DLD1 (cell line): ENCODE measurements around the gene DNAL4.

Source experiments
- in situ Hi-C: cut with HindIII; loops from 2 replicates; pipeline ENCODE4 v1.10.0; 2017; ENCODE audit warnings: low sequenced_read_pairs

Gene DNAL4

DNA sequence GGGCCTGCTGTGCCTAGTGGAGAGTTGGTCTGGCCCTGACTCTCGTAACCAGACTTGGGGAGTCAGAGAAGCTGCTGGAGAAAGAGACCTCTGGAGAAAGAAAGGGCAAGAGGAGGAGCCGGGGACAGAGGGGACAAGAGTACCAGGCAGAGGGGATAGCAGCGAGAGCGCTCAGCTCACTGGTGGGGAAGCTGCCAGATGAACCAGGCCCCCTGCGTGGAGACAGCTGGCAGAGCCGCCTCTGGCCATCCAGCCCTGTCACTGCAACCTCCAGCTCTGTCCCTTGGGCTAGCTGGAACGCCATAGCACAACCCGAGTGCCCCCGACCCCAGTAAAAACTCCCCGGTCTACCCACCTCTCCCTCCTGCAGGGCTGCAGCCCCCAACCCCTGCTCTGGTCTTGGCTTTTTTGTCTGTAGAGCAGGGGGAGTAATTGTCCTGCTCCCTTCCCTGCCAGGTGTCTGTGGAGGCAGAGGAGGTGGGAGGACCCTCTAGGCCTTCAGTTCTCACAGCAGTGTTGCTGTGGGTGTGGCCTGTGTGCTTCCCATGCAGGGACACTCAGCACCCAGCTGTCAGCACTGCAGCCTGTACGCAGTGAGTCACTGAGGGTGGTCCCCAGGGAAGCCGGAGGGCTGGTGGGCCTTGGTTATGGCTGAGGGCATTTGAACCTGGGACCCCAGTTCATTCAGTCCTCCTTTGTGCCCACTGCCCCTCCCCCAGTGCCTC, 33.3 kb downstream of the DNAL4 start:
- in situ Hi-C loops: no loop called here

DNA sequence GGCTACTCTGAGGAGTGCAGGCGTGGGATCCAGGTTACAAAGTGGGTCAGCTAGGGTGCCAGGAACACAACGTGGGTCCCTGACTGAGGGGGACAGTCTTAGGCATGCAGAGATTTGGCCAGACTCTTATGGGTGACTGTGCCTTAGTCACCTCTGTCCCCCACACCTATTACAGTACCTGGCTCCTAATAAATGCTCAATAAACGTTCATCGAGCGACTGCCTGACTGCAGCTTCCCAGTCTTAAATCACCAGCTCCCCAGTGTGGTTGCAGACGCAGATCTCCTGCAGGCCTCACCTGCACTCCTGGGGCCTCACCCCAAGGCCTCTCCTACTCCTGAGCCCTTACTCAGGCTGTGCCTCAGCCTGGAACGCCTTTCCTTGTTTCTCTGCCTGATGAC, 34.9 kb downstream of the DNAL4 start:
- in situ Hi-C loops: no loop called here

DNA sequence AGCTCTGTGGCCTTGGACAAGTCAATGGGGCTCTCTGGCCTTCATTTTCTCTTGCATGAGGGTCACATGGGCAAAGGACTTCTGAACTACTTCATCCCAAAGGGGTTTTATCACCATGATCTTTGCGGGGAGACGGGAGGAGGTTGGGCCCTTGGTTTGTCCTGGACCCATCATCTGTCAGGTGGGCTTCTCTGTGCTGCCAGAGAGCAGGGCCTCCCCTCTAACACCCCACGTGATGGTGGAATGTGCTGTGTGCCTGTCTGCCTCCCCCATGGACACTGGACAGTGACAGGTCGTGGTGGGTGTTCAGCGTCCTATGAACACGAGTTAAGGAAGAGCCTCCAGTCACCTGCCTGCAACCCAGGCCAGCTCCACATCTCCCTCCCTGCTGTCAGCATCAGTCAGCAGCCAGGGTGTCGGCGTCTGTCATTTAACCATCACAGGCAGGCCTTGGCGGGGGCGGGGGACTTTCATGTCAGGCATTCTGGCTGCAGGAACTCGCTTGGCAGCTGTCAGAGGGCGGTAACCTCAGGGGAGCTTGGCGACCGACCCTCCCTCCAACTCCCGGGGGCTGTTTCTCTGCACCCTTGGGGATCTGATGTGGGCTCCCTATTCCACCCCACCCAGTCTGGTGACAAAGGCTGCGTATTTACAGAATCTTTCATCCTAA, 35.5 kb downstream of the DNAL4 start:
- in situ Hi-C loops: no loop called here

DNA sequence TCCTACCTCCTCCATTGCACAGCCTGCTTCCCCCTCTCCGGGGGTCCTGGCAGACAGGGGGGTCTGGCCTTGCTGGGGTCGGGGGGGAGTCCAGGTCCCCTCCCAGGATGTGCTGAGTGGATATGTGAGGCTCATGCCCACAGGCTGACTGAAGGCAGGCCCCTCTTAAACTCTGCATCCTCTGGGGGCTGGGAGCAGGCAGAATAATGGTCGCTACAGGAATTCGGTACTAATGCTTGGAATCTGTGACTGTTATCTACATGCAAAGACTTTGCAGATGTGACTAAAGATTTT, 36.5 kb downstream of the DNAL4 start:
- in situ Hi-C loops: no loop called here

DNA sequence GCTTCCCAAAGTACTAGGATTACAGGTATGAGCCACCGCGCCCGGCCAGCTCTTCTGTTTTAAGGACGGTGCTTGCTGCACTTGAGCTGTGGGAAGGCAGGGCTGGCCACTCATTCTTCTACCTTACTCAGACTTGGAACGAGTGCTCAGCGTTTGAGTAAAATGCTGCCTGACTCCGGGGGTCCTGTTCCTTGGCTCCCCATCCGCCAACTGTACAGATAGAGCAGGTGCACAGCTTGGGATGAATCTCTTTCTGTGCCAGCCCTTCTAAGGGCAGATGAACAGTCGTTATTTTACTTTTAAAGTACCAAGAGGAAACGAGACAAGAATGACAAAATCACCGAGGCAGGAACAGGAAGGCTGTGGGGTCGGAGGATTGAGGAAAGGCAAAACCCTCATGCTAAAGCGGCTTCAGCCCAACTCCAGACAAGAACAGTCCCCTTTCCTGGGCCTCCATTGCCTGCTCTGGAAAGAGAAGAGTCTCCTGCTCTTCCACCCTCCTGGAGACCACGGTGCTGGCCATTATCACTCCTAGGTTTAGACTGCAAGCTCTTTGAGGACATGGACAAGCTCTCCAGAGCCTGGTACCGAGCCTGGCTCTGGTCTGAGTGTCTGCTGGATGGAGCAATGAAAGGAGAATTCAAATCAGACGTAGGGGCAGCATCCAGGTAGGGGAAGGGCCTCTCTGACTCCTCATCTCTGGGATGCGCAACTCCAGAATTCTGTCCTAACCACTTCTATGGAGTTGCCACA, 37.1 kb downstream of the DNAL4 start:
- in situ Hi-C loops: no loop called here

DNA sequence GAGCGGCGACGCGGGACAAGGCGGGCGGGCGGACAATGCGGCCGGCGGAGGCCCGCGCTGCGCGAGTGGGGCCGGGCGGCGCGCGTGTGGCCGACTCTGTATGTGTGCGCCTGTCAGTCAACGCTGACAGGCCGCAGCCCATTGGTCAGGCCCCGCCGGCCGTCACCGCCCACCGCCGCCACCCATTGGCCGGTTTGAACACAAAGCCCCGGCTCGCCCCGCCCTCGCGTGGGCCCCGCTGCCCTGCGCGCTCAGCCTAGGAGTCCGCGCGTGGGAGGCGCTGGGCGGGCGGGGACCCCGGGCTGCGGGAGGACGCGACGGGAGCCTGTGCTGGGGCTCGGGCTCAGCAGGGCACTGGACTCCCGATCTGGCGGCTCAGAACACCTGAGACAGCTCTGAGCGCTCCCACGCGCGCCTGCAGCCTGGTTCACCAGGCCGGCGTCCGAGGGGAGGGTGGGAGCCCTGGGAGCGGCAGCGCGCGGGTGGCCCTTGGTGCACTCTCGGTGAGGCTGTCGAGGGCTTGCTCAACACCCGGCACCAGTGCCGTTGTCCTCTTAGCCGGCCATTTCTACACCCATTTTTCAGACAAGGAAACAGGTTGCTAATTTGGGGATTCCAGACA, 37.9 kb downstream of the DNAL4 start, which contains the start of gene SUN2:
Gene SUN2, minus strand, starts transcription at position 88 of the 622 bp plus-strand sequence. CDS start 3,370 bp downstream, outside the sequence.
- in situ Hi-C loops: no loop called here

DNA sequence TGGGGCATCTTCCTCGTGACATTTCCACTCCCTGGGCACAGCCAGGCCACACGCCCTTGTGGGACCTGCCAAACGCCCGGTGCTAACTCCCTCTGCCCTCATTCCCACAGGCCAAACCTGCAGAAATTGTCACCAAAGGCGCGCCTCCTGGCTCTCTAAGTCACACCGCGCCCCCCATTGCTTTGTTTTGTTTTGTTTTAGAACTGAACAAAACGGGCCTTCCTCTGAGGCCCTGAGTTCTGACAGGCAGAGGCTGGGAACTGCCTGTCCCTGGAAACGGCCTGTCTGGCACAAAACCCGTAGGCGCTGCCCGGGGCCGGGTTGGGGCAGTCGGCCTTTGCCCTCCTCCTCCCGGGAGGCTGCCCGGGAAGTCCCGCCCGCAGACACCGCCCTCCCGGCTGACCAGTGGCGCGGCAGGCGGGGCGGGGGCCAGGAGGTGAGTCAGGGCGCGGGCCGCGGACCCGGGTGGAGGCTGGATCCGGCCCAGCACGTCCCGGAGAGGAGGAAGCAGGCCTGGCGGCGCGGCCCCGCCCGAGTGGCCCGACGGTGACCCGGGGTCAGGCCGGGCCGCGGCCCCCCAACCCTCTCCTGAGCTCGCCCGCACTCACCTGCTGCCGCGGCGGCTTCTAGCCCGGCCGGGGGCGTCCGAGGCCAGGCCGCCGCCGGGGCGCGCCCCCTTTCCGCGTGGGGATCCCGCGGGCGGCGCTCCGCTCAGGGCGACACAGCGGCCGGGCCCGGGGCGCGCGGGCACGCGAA, 38.6 kb downstream of the DNAL4 start:
- in situ Hi-C loops: no loop called here

DNA sequence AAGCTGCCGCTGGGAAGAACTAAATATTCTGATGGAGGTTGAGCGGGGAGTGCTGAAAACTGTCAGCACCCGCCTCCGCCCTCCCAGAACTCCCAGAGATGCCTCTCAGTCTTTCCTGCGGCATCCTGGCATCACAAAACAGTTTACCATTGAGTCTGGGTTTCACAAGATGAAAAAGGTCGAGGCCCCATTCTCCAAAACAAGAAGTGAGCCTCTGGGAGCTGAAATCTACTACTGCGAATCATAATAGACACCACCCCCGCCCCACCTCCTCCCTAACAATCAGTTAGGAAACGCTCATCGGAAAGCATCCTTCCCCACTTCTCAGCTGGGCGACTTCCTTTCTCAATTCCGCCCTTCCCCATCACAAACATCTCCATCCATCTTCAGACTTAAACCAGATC, 39.2 kb downstream of the DNAL4 start:
- in situ Hi-C loops: no loop called here

DNA sequence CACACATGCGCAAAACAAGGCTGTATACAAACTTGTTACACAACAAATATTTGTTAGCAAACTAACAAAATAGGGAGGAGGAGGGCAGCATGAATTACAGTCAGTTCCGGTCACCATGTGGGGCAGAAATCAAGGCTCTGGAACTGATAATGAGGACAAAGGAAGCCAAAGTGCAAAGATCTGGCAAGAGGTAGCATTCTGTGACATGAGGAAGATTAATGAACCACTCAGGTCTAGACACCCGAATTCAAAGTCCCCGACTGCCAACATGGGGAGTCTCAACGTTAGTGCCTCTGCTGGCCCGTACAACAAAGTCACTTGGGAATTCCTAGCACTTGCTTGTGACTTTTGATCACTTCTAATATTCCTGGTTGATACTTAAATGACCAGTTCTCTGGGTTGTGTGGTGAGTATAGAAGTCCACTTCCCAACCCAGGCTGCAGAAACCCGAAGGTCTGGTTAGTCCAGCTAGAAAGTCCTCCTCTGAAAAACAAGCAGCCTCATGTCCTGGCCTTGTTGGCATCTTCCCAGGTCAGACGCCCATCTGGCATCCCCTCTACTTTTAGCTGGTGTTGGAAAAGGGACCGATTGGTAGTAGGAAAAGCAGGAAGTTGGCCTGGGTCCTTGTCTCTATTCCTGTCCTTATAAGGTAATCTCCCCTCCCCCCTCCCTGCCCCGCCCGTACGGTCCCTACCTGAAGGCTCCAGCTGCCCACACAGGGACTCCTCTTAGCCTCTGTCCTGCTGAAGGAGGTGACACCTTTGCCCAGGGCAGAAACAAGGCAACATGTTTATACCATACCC, 39.8 kb downstream of the DNAL4 start:
- in situ Hi-C loops: no loop called here

DNA sequence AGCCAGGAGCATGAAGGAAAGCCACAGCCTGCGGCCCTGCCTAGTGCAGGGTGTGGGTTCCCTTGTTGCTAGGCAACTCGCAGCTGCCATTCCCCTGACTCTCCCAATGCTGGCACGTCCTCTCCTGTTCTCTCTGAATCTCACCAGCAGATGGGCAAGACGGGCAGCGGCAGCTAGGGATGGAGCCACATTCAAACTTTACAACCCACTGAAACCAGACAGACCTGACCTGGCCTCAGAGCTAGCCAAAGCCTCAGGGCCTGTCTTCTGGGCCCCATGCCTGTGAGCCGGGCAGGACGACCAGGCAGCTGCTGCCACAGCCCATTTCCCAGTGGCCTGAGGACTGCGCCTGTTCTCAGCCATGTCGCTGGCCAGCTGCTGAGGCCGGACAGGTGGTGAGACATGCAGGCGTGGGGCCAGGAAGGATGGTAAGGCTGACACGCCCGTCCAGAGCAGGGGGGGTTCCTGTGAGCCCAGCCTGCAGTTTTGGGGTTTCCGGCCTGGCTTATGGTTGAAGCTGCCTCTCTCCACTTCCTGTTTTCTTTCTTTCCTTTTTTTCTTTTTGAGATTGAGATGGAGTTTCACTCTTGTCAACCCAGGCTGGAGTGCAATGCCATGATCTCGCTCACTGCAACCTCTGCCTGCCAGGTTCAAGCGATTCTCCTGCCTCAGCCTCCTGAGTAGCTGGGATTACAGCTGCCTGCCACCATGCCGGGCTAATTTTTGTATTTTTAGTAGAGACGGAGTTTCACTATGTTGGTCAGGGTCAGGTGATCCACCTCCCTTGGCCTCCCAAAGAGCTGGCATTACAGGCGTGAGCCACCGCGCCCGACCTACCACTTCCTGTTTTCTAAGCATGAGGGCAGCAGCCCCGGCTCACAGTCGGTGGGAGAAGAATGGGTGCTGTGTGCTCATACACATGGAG, 42.3 kb downstream of the DNAL4 start:
- in situ Hi-C loops: no loop called here

DNA sequence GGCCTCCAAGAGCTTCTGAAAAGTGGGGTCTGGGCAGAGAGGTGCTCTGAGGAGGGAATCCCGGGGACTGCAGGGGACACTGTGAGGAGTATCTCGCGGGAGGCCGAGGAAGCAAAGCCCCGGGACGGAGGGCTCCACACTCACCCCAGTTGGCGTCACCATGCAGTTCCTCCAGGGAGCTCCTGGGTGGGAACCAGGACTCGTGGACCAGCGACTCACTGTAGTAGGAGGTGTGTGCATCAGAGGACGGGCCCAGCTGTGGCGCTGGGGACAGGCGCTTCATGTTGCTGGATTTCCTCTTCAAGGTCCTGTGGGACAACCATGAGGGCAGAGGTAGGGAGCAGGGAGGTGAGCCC, 42.9 kb downstream of the DNAL4 start:
- in situ Hi-C loops: no loop called here

DNA sequence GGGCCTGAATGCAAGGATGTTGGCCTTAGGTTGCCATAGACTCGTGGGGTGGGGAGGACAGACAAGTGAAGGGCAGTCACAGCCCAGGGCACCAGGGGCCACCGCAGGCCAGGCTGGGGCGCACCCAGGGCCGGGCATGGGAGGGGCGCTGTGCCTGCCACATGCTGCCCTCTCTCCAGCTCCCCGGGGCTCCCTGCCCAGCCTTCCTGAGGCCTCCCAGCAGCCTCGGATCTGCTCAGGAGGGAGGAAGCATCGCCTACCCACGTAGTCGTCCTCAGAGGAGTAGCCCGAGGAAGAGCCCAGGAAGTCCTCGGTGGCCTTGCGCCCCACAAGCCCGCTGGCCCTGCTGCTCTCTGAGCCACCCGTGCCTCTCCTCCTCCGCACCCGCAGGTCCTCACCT, 43.3 kb downstream of the DNAL4 start:
- in situ Hi-C loops: no loop called here

DNA sequence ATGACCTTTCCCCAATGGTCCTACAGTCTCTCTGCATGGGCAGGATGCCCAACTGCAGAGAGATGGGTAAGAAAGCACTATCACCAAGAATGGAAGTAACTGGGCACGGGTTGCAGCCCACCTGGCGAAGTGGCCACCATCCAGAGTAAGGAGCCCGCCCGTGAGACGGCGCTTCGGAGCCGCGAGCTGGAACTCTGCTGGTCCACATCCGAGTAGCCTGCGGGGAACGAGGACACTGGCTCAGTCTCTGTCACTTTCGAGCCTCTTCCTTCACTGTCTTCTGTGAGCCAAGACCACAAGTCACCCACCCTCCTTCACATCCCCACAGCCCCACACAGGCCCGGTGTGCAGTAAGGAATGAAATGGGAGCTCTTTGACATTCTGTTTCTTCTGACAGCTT, 43.8 kb downstream of the DNAL4 start:
- in situ Hi-C loops: no loop called here

DNA sequence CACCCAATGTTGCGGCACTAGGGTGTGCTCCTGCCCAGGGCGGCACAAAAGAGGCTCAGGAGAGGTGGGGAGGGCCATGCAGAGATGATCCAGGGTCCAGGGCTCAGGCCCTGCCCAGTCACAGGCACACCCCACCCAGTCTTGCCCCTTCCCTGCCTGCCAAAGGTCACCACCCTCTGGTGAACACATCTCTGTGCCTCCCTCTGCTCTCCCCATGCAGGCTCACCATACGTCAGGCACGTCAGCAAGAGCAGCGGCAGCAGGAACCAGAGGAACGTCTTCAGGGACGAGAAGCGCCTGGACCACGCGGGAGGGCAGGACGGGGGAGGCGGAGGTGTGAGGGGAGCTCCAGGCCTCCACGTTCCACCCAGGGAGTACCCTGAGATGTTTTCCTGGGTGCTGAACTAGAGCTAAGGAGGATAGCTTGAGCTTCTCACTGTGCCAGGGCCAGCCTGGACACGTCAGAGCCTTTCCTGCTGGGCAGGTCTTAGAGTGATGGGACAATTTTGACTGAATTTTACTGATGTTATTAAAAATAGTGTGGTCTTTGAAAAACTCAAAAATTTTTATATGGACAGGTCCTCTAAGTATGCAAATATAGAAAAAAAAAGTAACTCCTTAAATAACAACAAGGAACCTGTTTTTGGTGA, 45.3 kb downstream of the DNAL4 start:
- in situ Hi-C loops: no loop called here

DNA sequence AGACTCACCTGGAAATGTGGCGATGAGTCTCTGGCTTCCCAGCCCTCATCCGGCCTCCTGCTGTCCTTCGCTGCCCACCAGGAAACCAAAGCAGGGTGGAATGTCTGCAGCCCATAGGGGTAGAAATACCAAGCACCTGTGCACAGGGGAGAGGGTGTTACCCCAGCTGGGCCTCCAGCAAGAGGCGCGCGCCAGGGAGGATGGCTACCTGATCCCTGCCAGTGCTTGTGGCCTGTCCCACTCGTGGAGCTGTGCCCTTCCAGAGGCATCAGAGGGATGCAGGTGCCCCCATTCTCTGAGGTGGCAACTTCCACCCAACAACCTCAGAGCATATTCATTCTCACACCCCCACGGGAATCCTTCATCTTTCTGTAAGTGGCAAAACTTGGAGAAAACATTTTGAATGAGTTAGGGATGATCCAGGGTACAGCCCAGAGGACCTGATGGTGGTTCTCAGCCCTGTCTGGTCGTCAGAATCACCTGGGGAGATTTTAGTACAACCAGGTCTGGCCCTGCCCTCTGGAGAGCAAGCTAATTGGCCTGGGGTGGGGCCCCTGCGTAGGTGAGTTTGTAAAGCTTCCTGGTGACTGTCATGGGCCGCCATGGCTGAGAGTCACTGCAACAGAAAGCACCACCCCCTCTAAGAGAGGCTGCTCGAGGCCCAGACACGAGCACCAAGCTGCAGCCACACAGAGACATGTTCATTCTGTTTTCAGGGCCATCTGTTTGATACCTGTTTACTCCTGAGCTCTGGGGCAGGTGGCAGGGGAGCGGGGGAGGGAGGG, 48.1 kb downstream of the DNAL4 start:
- in situ Hi-C loops: no loop called here

DNA sequence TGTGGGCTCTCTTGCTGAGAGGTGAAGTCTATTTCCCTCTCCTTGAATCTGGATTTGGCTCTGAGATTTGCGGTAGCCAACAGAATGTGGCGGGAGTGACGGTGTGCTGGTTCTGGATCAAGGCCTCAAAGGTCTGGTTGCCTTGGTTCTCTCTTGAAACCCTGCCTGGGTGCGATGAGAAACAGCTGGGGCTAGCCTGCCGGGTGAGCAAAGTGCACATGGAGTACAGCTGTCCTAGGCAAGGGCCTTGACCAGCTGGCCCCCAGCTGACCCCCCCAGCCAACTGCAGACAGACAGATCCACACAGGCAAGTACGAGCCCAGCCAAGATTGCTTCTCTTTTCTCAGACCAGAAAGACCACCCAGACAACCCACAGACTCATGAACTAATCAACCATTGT, 49.0 kb downstream of the DNAL4 start:
- in situ Hi-C loops: no loop called here

DNA sequence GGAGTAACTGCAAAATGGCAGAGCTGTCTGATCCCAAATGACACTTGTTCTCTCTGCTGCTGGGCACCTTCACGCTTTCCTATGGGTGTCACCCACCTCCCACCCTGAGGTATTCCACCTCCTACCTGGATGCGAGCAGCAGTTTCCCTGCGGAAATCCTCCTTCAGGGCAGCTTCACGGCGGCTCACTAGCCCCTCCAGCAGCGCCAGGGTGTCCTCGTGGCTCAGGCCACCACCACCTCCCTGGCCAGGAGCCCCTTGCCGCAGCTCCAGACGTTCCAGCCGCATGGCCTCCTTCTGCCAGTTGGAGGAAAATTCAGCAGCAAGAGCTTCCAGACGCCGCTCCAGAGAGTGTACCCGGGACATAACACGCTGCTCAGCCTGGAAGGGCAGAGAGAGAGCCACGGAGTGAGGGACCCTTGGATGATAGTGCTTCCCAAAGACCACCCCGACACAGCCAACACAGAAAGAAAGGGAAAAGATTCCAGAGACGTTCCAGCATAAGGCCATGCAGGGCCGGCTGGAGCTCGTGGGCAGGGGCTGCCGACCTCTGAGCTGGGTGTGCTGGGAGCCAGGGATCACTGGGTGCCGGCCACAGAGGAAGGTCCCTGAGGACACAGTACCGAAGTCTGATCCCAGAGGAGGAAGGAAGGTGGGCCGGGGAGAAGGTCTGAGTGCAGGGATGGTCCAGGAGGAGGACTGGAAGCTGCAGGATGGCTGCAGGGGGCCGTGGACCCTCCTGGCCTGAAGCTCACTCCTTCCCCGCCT, 51.6 kb downstream of the DNAL4 start:
- in situ Hi-C loops: no loop called here
